ENCODE data around the gene HES2. TPM values are rescaled to one million over a fixed set of nuclear protein-coding genes. Genes with fewer than 3 reads are reported as not detected.
A peak's percentile ranks its signal among the peaks of the same experiment; 100 is the strongest.
"Not testable (repeated sequence)": the region's sequence is repeated elsewhere in the genome, so short reads cannot be mapped to it uniquely, and the experiment has no call there.

Gene HES2
- total and polyA plus RNA-seq, 10 donors: 0.02 to 1.3 (median 0.24) TPM; not detected in 6

- peaks cover 0 to 19% (median 0%) of the 10 kb centered on the region in 6 donors for H3K4me1 ChIP-seq
- 36 to 42% (median 40%) methylated on average over 4 of the region's 4 CpGs for WGBS, 5 donors
- H3K4me3 ChIP-seq: no peak overlapping the region
- no peaks in the 10 kb centered on the region for H3K27me3 ChIP-seq (replicated peaks in 1 of 7)
- peaks cover 0 to 11% (median 2%) of the 10 kb centered on the region in 8 donors for H3K9me3 ChIP-seq
- no peak overlapping the region for H3K27ac ChIP-seq
- no peaks in the 10 kb centered on the region for H3K36me3 ChIP-seq
- TF ChIP-seq CTCF (IDR thresholded peaks at IDR 0.05 in 8 of 11, conservative IDR thresholded peaks at IDR 0.05 in 3 of 11): no peak
- TF ChIP-seq POLR2AphosphoS5 (IDR thresholded peaks at IDR 0.05): no peak
- TF ChIP-seq POLR2A (IDR thresholded peaks at IDR 0.05): no peak
- no peak for DNase-seq
- intact Hi-C loops (cut with DNase I; ENCODE audit: low total_unique reads): no loop called here
These were observed 49.7 kb downstream of the HES2 start for GRCh38 chr1:6370006-6370405.

GRCh38 chr1:6367381-6368012, 52.2 kb downstream of the HES2 start:
- Histone ChIP-seq H3K27ac (no peak overlapping the region), H3K4me1 (peaks cover 4 to 41% (median 12%) of the 10 kb centered on the region in 6 donors), H3K4me3 (no peak overlapping the region), H3K9me3 (peaks cover 0 to 11% (median 2%) of the 10 kb centered on the region in 8 donors), H3K27me3 (replicated peaks in 1 of 7) (no peaks in the 10 kb centered on the region), H3K36me3 (no peaks in the 10 kb centered on the region)
- no peak for DNase-seq
- WGBS, 5 donors: 88 to 99% (median 96%) methylated on average over 6 to 9 of the region's 9 CpGs
- no peak for TF ChIP-seq POLR2A (IDR thresholded peaks at IDR 0.05)
- TF ChIP-seq CTCF (IDR thresholded peaks at IDR 0.05 in 8 of 11, conservative IDR thresholded peaks at IDR 0.05 in 3 of 11): no peak
- TF ChIP-seq POLR2AphosphoS5 (IDR thresholded peaks at IDR 0.05): no peak
- intact Hi-C loops (cut with DNase I; ENCODE audit: low total_unique reads): no loop called here

GRCh38 chr1:6365047-6365446, 54.7 kb downstream of the HES2 start:
- Histone ChIP-seq H3K4me3 (no peak overlapping the region), H3K4me1 (peaks cover 12 to 62% (median 23%) of the 10 kb centered on the region in 6 donors), H3K9me3 (peaks cover 0 to 11% (median 2%) of the 10 kb centered on the region in 8 donors), H3K27ac (peak overlapping the region in 1 of 8 donors; percentile 46), H3K27me3 (replicated peaks in 1 of 7) (no peaks in the 10 kb centered on the region), H3K36me3 (no peaks in the 10 kb centered on the region)
- no peak for DNase-seq
- WGBS, 5 donors: 53 to 72% (median 58%) methylated on average over 5 of the region's 5 CpGs
- intact Hi-C loops (cut with DNase I; ENCODE audit: low total_unique reads): no loop called here
- TF ChIP-seq CTCF (IDR thresholded peaks at IDR 0.05 in 8 of 11, conservative IDR thresholded peaks at IDR 0.05 in 3 of 11): no peak
- TF ChIP-seq POLR2AphosphoS5 (IDR thresholded peaks at IDR 0.05): no peak
- no peak for TF ChIP-seq POLR2A (IDR thresholded peaks at IDR 0.05)

GRCh38 chr1:6363085-6363884, 56.4 kb downstream of the HES2 start:
- H3K9me3 ChIP-seq: peaks cover 0 to 11% (median 2%) of the 10 kb centered on the region in 8 donors
- intact Hi-C loops (cut with DNase I; ENCODE audit: low total_unique reads): loop anchor here (5.0 kb wide), 1 partner anchor 39 kb away; no protein-coding TSS in a partner anchor
- WGBS, 5 donors: 33 to 61% (median 42%) methylated on average over 20 of the region's 20 CpGs
- peak overlapping the region in 2 of 8 donors; percentile 5 to 11 for H3K27ac ChIP-seq
- DNase-seq; H3K27me3 ChIP-seq (replicated peaks in 1 of 7); H3K36me3 ChIP-seq: not testable (repeated sequence)
- peak overlapping the region in 1 of 8 donors; percentile 28 for H3K4me3 ChIP-seq
- TF ChIP-seq POLR2AphosphoS5 (IDR thresholded peaks at IDR 0.05) (peak in 2 of 3 donors; percentile 32 to 56), CTCF (IDR thresholded peaks at IDR 0.05 in 8 of 11, conservative IDR thresholded peaks at IDR 0.05 in 3 of 11) (peak; percentile 45 to 82 (median 75))
- peaks cover 28 to 77% (median 41%) of the 10 kb centered on the region in 6 donors for H3K4me1 ChIP-seq

Data from spleen (tissue), 11 donors.